Muscle of leg (tissue), 11 donors: Measurements from ENCODE around the gene IMMT. TPM values are rescaled to one million over a fixed set of nuclear protein-coding genes. Genes with fewer than 3 reads are reported as not detected.
A peak's percentile ranks its signal among the peaks of the same experiment; 100 is the strongest.

Experiments used
- DNase-seq: peaks from one replicate; pipeline ENCODE4 v3.0.0; 2013
- H3K27ac ChIP-seq: one replicate; pipeline ENCODE4 v1.5.1; 2013; ENCODE audit warnings: mild to moderate bottlenecking, low read length, control low read depth
- H3K27me3 ChIP-seq: one replicate; pipeline ENCODE4 v1.6.1; 2013; ENCODE audit warnings: low read length; ENCODE audit not compliant: control insufficient read depth, insufficient read depth
- H3K36me3 ChIP-seq: one replicate; pipeline ENCODE4 v1.6.1; 2013; ENCODE audit warnings: low read length; ENCODE audit not compliant: control insufficient read depth, insufficient read depth
- H3K4me1 ChIP-seq: one replicate; pipeline ENCODE4 v1.6.1; 2013; ENCODE audit warnings: low read length; ENCODE audit not compliant: control insufficient read depth, insufficient read depth
- H3K4me3 ChIP-seq: one replicate; pipeline ENCODE4 v1.5.1; 2013; ENCODE audit warnings: low read length, control low read depth
- H3K9me3 ChIP-seq: replicated peaks from 2 replicates; pipeline ENCODE4 v1.6.1; 2013; ENCODE audit warnings: low read depth, low read length; ENCODE audit not compliant: control insufficient read depth
- WGBS: methylation state at CpG from one replicate; pipeline ENCODE4 v1.1.5; 2013; ENCODE audit warnings: missing lambda C conversion rate; ENCODE audit not compliant: insufficient coverage; 5-methylcytosine and 5-hydroxymethylcytosine counted together
- polyA plus RNA-seq, 8 donors: library from polyadenylated mRNA; unstranded; fragments of 120-200 nt; gene quantifications; one replicate each; pipeline versions ENCODE4 v1.2.1 to v1.2.3, GENCODE V29; 2013; ENCODE audit warnings: inconsistent platforms in 1 of 8, low replicate concordance in 1 of 8; ENCODE audit not compliant: insufficient read length in 8 of 8, insufficient read depth in 1 of 8
- total RNA-seq: library from RNA; stranded (reverse); fragments of 120-200 nt; gene quantifications from one replicate; pipeline ENCODE4 v1.2.4, GENCODE V29; 2013

The IMMT gene
- total and polyA plus RNA-seq, 9 donors, result 47.7 to 78.2 (median 67.4) TPM

GRCh38 chr2:86227685-86228084 is 32.4 kb upstream of the IMMT start:
- DNase-seq, result no peak
- no peaks in the 10 kb centered on the region for H3K9me3 ChIP-seq
- 89% methylated on average over 2 of the region's 2 CpGs for WGBS
- no peak overlapping the region for H3K4me3 ChIP-seq
- peaks cover 54% of the 10 kb centered on the region for H3K4me1 ChIP-seq
- peaks cover 5% of the 10 kb centered on the region for H3K36me3 ChIP-seq
- H3K27me3 ChIP-seq, result no peaks in the 10 kb centered on the region
- H3K27ac ChIP-seq, result no peak overlapping the region

GRCh38 chr2:86226636-86227520 is 31.6 kb upstream of the IMMT start:
- no peak for DNase-seq
- H3K27ac ChIP-seq, result no peak overlapping the region
- peaks cover 2% of the 10 kb centered on the region for H3K36me3 ChIP-seq
- no peaks in the 10 kb centered on the region for H3K27me3 ChIP-seq
- WGBS, result 80% methylated on average over 4 of the region's 9 CpGs
- H3K4me1 ChIP-seq, result peaks cover 57% of the 10 kb centered on the region
- no peak overlapping the region for H3K4me3 ChIP-seq
- H3K9me3 ChIP-seq, result no peaks in the 10 kb centered on the region

GRCh38 chr2:86226070-86226469 is 30.8 kb upstream of the IMMT start:
- no peaks in the 10 kb centered on the region for H3K27me3 ChIP-seq
- peaks cover 56% of the 10 kb centered on the region for H3K4me1 ChIP-seq
- 88% methylated on average over 4 of the region's 4 CpGs for WGBS
- no peak overlapping the region for H3K4me3 ChIP-seq
- no peak overlapping the region for H3K27ac ChIP-seq
- peaks cover 2% of the 10 kb centered on the region for H3K36me3 ChIP-seq
- DNase-seq, result no peak
- no peaks in the 10 kb centered on the region for H3K9me3 ChIP-seq

GRCh38 chr2:86225581-86225980 is 30.3 kb upstream of the IMMT start:
- Histone ChIP-seq H3K27me3 (no peaks in the 10 kb centered on the region), H3K4me1 (peaks cover 56% of the 10 kb centered on the region), H3K9me3 (no peaks in the 10 kb centered on the region), H3K36me3 (peaks cover 2% of the 10 kb centered on the region), H3K4me3 (no peak overlapping the region), H3K27ac (peak overlapping the region; percentile 82)
- WGBS, result 23% methylated on average over 4 of the region's 6 CpGs
- DNase-seq, result peak; percentile 77

- 75% methylated on average over 6 of the region's 9 CpGs for WGBS
- Histone ChIP-seq H3K36me3 (peaks cover 2% of the 10 kb centered on the region), H3K27me3 (no peaks in the 10 kb centered on the region), H3K27ac (peak overlapping the region; percentile 82), H3K4me1 (peaks cover 56% of the 10 kb centered on the region), H3K4me3 (no peak overlapping the region), H3K9me3 (no peaks in the 10 kb centered on the region)
- peak; percentile 38 for DNase-seq
These were observed 29.5 kb upstream of the IMMT start for GRCh38 chr2:86224645-86225355.

- Histone ChIP-seq H3K27me3 (no peaks in the 10 kb centered on the region), H3K27ac (peak overlapping the region; percentile 82), H3K4me3 (no peak overlapping the region), H3K4me1 (peaks cover 54% of the 10 kb centered on the region), H3K9me3 (no peaks in the 10 kb centered on the region), H3K36me3 (peaks cover 4% of the 10 kb centered on the region)
- DNase-seq, result peak; percentile 27
- WGBS, result 63% methylated on average over 1 of the region's 2 CpGs
These were observed 28.8 kb upstream of the IMMT start for GRCh38 chr2:86223927-86224560.

GRCh38 chr2:86223140-86223926 is 28.1 kb upstream of the IMMT start:
- Histone ChIP-seq H3K27me3 (no peaks in the 10 kb centered on the region), H3K36me3 (peaks cover 4% of the 10 kb centered on the region), H3K4me1 (peaks cover 51% of the 10 kb centered on the region), H3K9me3 (no peaks in the 10 kb centered on the region), H3K4me3 (no peak overlapping the region), H3K27ac (peak overlapping the region; percentile 82)
- WGBS, result 9% methylated on average over 5 of the region's 8 CpGs
- peak; percentile 90 for DNase-seq

GRCh38 chr2:86221066-86221684 is 25.9 kb upstream of the IMMT start:
- 36% methylated on average over 2 of the region's 5 CpGs for WGBS
- peak; percentile 55 for DNase-seq
- H3K36me3 ChIP-seq, result peaks cover 2% of the 10 kb centered on the region
- H3K4me1 ChIP-seq, result peaks cover 46% of the 10 kb centered on the region
- no peak overlapping the region for H3K4me3 ChIP-seq
- H3K27ac ChIP-seq, result no peak overlapping the region
- H3K9me3 ChIP-seq, result no peaks in the 10 kb centered on the region
- H3K27me3 ChIP-seq, result no peaks in the 10 kb centered on the region

- no peak overlapping the region for H3K4me3 ChIP-seq
- H3K36me3 ChIP-seq, result peaks cover 6% of the 10 kb centered on the region
- peaks cover 37% of the 10 kb centered on the region for H3K4me1 ChIP-seq
- no peaks in the 10 kb centered on the region for H3K9me3 ChIP-seq
- H3K27ac ChIP-seq, result no peak overlapping the region
- 93% methylated on average over 4 of the region's 5 CpGs for WGBS
- H3K27me3 ChIP-seq, result no peaks in the 10 kb centered on the region
- DNase-seq, result no peak
These were observed 24.6 kb upstream of the IMMT start for GRCh38 chr2:86219896-86220295.
